Measurements from ENCODE around the gene MARCHF5. TPM values are rescaled to one million over a fixed set of nuclear protein-coding genes. Genes with fewer than 3 reads are reported as not detected.
A peak's percentile ranks its signal among the peaks of the same experiment; 100 is the strongest.

MARCHF5 gene
- total RNA-seq, 2 donors from 2014 or later = 11.2 to 19.4 TPM

DNA sequence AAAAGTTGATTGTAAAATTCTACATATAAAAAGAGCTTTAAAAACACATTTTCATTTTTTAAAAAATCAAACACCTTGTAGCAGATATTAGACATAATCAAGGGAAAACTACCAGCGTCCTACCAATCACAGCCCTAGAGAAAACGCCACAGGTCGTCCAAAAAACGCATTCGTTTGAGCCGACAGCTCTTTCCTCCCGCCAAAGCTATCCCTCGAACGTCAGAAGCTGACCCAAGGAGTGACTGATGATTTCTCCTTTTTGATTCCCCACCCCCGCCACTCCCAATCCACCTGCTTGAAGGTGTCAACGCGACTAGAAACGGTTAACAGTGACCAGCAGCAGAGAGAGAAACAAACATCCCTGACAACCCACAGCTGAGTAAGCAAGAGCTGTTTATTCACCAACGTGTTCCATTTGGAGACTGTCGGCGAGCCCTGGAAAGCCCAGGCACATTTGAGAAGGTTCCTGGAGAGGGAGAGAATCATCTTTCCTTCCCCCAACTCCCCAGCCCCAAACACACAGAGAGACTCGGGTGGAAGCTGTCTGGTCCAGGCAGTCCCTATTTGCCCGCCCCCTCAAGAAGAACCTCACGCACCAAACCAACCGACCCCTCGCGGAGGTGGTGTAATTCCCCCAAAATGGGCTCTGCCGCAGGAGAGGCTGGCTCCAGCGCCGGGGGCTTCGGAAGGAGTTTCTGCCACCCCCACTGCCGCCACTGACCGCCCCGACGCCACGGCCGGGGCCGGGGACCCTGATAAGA, 711 bp upstream of the MARCHF5 start:
- Histone ChIP-seq H3K4me1 (peaks cover 12% of the 10 kb centered on the region), H3K9me3 (no peaks in the 10 kb centered on the region), H3K27me3 (no peaks in the 10 kb centered on the region), H3K36me3 (replicated peaks in 1 of 2; ENCODE audit: insufficient read depth in 1 of 2, low read depth in 2 of 2) (no peaks in the 10 kb centered on the region), H3K27ac (peak overlapping the region; percentile 86 to 96 (median 91)), H3K4me3 (peak overlapping the region; percentile 62 to 99)
- intact Hi-C loops (cut with DNase I) = loop anchor here (10.0 kb wide), 1 partner anchor 55 kb away; no protein-coding TSS in a partner anchor
- WGBS, 2 donors = 0 to 1% methylated on average over 19 to 27 of the region's 33 CpGs
- DNase-seq (peak; percentile 61 to 76 (median 70)), ATAC-seq (peak; percentile 47)
- TF ChIP-seq, protein P1, sequence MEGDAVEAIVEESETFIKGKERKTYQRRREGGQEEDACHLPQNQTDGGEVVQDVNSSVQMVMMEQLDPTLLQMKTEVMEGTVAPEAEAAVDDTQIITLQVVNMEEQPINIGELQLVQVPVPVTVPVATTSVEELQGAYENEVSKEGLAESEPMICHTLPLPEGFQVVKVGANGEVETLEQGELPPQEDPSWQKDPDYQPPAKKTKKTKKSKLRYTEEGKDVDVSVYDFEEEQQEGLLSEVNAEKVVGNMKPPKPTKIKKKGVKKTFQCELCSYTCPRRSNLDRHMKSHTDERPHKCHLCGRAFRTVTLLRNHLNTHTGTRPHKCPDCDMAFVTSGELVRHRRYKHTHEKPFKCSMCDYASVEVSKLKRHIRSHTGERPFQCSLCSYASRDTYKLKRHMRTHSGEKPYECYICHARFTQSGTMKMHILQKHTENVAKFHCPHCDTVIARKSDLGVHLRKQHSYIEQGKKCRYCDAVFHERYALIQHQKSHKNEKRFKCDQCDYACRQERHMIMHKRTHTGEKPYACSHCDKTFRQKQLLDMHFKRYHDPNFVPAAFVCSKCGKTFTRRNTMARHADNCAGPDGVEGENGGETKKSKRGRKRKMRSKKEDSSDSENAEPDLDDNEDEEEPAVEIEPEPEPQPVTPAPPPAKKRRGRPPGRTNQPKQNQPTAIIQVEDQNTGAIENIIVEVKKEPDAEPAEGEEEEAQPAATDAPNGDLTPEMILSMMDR (IDR thresholded peaks at IDR 0.05) = no peak
- no peak for TF ChIP-seq POLR2A (IDR thresholded peaks at IDR 0.05)

DNA sequence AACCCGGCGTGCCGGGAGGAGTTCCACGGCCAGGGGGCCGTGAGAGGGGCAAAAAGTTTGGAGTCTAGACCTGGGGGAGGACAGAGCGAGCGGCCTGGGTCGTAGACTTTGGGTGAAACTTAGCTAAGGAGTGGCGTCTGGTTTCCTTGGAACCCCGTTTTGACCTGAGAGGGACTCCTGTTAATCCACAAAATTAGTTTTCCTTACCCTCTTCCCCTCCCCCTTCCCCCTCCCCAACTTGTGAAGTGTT, 574 bp downstream of the MARCHF5 start:
- Histone ChIP-seq H3K4me1 (peaks cover 12% of the 10 kb centered on the region), H3K27me3 (no peaks in the 10 kb centered on the region), H3K9me3 (no peaks in the 10 kb centered on the region), H3K27ac (peak overlapping the region; percentile 86 to 96 (median 91)), H3K36me3 (replicated peaks in 1 of 2; ENCODE audit: insufficient read depth in 1 of 2, low read depth in 2 of 2) (no peaks in the 10 kb centered on the region), H3K4me3 (peak overlapping the region; percentile 81 to 99)
- WGBS, 2 donors = 0% methylated on average over 3 to 10 of the region's 10 CpGs
- DNase-seq = no peak
- TF ChIP-seq, protein P1 (IDR thresholded peaks at IDR 0.05) = no peak
- no peak for TF ChIP-seq POLR2A (IDR thresholded peaks at IDR 0.05)
- ATAC-seq = no peak
- intact Hi-C loops (cut with DNase I) = loop anchor here (10.0 kb wide), 1 partner anchor 57 kb away; no protein-coding TSS in a partner anchor

DNA sequence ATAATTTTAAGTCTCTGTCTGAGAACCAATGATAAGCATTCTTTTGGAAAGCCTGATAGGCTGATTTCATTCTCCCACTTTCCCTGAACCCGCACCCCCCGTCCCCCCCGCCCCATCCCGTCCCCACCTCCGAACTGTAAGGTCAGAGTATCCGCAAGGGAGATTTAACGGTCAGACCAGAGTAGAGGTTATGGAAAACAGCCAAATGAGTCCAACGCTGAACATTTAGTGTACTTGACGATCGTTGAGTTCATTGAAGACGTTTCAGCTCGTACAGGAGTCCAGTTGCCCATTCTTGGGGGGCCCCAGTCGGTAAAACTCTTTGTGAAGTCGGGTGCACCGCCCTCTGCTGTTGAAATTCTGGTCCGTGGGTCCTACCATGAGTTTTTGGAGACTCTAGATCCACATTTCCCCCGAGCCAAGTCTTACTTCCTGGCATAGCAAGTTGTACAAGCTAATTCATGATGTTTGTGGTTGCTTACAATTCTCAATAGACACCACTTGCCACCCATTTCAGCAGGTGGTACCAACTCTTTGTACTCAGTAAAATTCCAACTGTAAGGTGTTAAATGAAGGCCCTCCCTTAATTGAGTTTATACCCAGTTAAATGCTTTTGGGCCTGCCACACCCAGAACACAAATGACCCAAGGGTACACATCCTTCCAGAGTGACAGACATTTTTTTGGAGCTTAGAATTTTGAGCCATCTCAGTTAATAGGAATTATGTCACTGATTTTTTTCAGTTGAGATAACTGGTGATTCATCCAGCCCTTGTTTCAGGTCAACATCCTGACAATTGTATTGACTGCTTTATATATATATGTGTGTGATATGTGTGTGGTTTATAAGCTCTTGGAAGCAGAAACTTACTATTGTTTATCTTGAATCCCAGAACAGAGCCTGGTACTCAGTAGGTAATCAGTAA, 1.2 kb downstream of the MARCHF5 start:
- DNase-seq (peak; percentile 39 to 63 (median 52)), ATAC-seq (no peak)
- H3K9me3 ChIP-seq = no peaks in the 10 kb centered on the region
- WGBS, 2 donors = 0 to 1% methylated on average over 15 to 17 of the region's 17 CpGs
- H3K27me3 ChIP-seq = no peaks in the 10 kb centered on the region
- TF ChIP-seq, protein P1 (IDR thresholded peaks at IDR 0.05) = peak; percentile 7 to 52 (median 35)
- TF ChIP-seq POLR2A (IDR thresholded peaks at IDR 0.05) = no peak
- H3K4me1 ChIP-seq = peaks cover 12% of the 10 kb centered on the region
- intact Hi-C loops (cut with DNase I) = loop anchor here (10.0 kb wide), 1 partner anchor 57 kb away; no protein-coding TSS in a partner anchor
- H3K4me3 ChIP-seq = peak overlapping the region; percentile 81 to 99
- H3K27ac ChIP-seq = peak overlapping the region; percentile 17 to 96 (median 91)
- H3K36me3 ChIP-seq (replicated peaks in 1 of 2; ENCODE audit: insufficient read depth in 1 of 2, low read depth in 2 of 2) = no peaks in the 10 kb centered on the region

DNA sequence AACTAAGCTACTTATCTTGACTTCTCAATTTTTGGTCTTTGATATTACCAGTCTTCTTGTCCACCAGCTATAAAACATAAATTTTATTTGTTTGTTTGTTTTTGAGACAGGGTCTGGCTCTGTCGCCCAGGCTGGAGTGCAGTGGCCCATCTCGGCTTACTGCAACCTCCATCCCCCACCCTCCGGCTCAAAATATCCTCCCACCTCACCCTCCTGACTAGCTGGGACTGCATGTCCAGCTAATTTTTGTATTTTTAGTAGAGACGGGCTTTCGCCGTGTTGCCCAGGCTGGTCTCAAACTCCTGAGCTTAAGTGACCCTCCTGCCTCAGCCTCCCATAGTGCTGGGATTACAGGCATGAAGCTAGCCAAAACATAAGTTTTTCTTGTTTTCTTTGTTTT, 7.5 kb downstream of the MARCHF5 start:
- no peaks in the 10 kb centered on the region for H3K9me3 ChIP-seq
- ATAC-seq (no peak), DNase-seq (no peak)
- WGBS, 2 donors = 83 to 93% methylated on average over 6 of the region's 6 CpGs
- no peak overlapping the region for H3K4me3 ChIP-seq
- intact Hi-C loops (cut with DNase I) = loop anchor here (10.0 kb wide), 1 partner anchor 64 kb away; no protein-coding TSS in a partner anchor
- H3K36me3 ChIP-seq (replicated peaks in 1 of 2; ENCODE audit: insufficient read depth in 1 of 2, low read depth in 2 of 2) = no peaks in the 10 kb centered on the region
- no peak for TF ChIP-seq POLR2A (IDR thresholded peaks at IDR 0.05)
- TF ChIP-seq, protein P1 (IDR thresholded peaks at IDR 0.05) = no peak
- peaks cover 6% of the 10 kb centered on the region for H3K4me1 ChIP-seq
- H3K27me3 ChIP-seq = no peaks in the 10 kb centered on the region
- no peak overlapping the region for H3K27ac ChIP-seq

Measured in body of pancreas (tissue), 4 donors.